HepG2 (cell line): Measurements from ENCODE around the gene POU2F2. TPM values are rescaled to one million over a fixed set of nuclear protein-coding genes. Genes with fewer than 3 reads are reported as not detected.

Experiments
- ATAC-seq: fragments of 200-7000 bp; cut with Tn5 transposase; 3 replicates; pipeline ENCODE4 v1.9.1; 2020; ENCODE audit warnings: mild to moderate bottlenecking, moderate library complexity
- BruUV-seq: library from RNA; stranded (reverse); fragments of 400-500 nt; replicated peaks from 2 replicates; lab custom pipeline; 2021; lab: Mats Ljungman, UMichigan
- CTCF ChIA-PET: fragments of 300-600 bp; formaldehyde crosslinking; extraction: SDS; loops from one replicate; lab custom pipeline; 2021; ENCODE audit warnings: low total read pairs, inconsistent platforms, low intra/inter-chr PET ratio; lab: Yijun Ruan, JAX
- POLR2A ChIA-PET: fragments of 350-600 bp; sonication (Branson Sonifier 250); formaldehyde crosslinking; loops from one replicate; lab custom pipeline; 2020; ENCODE audit warnings: antibody characterized with exemption, inconsistent platforms; lab: Yijun Ruan, JAX
- DNase-seq: peaks from one replicate; pipeline ENCODE4 v3.0.0-alpha.2; 2015; ENCODE audit warnings: low spot score
- FAIRE-seq: peaks from 3 replicates; lab custom pipeline; 2011; peaks lifted over from hg19 to GRCh38; lab: Jason Lieb, UNC
- H2AFZ ChIP-seq: one replicate; pipeline ENCODE4 v1.6.1; 2011; ENCODE audit warnings: low read length, inconsistent platforms
- H3K27ac ChIP-seq: fragments of 300-600 bp; 3 replicates; pipeline ENCODE4 v1.8.0; 2011; ENCODE audit warnings: mixed run types, mild to moderate bottlenecking, mixed read lengths, low read length, inconsistent platforms; ENCODE audit not compliant: insufficient read depth; ENCODE audit errors: extremely low read length
- H3K27me3 ChIP-seq, 2 experiments: fragments of 200-600 bp in 1 of 2; 2 replicates in 1 of 2; 3 replicates in 1 of 2; pipeline versions ENCODE4 v1.6.0 to v1.8.0; 2011; ENCODE audit warnings: low read length in 2 of 2, mild to moderate bottlenecking in 2 of 2, moderate library complexity in 2 of 2, inconsistent platforms in 1 of 2; ENCODE audit not compliant: insufficient read depth in 2 of 2, control insufficient read depth in 1 of 2
- H3K36me3 ChIP-seq, 2 experiments: fragments of 200-600 bp in 1 of 2; replicated peaks in 1 of 2; 2 replicates in 1 of 2; 3 replicates in 1 of 2; pipeline versions ENCODE4 v1.5.1 to v1.8.0; 2011; ENCODE audit warnings: low read length in 2 of 2, inconsistent platforms in 1 of 2; ENCODE audit not compliant: insufficient read depth in 2 of 2, control insufficient read depth in 1 of 2
- H3K4me1 ChIP-seq: 2 replicates; pipeline ENCODE4 v1.5.1; 2012; ENCODE audit warnings: low read length, inconsistent platforms; ENCODE audit not compliant: insufficient read depth
- H3K4me2 ChIP-seq: 2 replicates; pipeline ENCODE4 v1.6.0; 2011; ENCODE audit warnings: low read depth, low read length, inconsistent platforms
- H3K4me3 ChIP-seq, 3 experiments: fragments of 200-600 bp in 1 of 3; sonication (generic), shearing (Covaris generic) in 1 of 3; replicated peaks in 1 of 3; 2 replicates each; pipeline ENCODE4 v1.5.1; 2011 to 2016; ENCODE audit warnings: low read length in 3 of 3, inconsistent platforms in 2 of 3, low read depth in 2 of 3, mild to moderate bottlenecking in 2 of 3, control low read depth in 1 of 3, mixed read lengths in 1 of 3; ENCODE audit not compliant: insufficient read depth in 1 of 3
- H3K79me2 ChIP-seq: one replicate; pipeline ENCODE4 v1.6.1; 2011; ENCODE audit warnings: low read length, inconsistent platforms; ENCODE audit not compliant: insufficient read depth
- H3K9ac ChIP-seq: 2 replicates; pipeline ENCODE4 v1.6.0; 2011; ENCODE audit warnings: mild to moderate bottlenecking, low read depth, low read length, inconsistent platforms; ENCODE audit not compliant: insufficient read depth
- H3K9me3 ChIP-seq: 2 replicates; pipeline ENCODE4 v1.5.1; 2012; ENCODE audit warnings: mild to moderate bottlenecking, low read length
- H4K20me1 ChIP-seq: 2 replicates; pipeline ENCODE4 v1.6.0; 2011; ENCODE audit warnings: inconsistent platforms, mild to moderate bottlenecking, low read length, moderate library complexity; ENCODE audit not compliant: insufficient read depth
- BCLAF1 ChIP-seq: fragments of 450-650 bp; IDR thresholded peaks from 2 replicates; pipeline ENCODE4 v1.6.1; 2017; ENCODE audit warnings: mild to moderate bottlenecking
- CCAR2 ChIP-seq: fragments of 200-400 bp; formaldehyde crosslinking; optimal IDR thresholded peaks from 2 replicates; pipeline ENCODE3; 2018; ENCODE audit warnings: low read depth, mild to moderate bottlenecking, low read length, moderate library complexity
- EP300 ChIP-seq, 3 experiments: sonication (generic) in 1 of 3; formaldehyde crosslinking in 1 of 3; IDR thresholded peaks; 2 replicates each; pipeline versions ENCODE4 v1.5.1 to v1.6.1; 2011 to 2020; ENCODE audit warnings: low read depth in 2 of 3, low read length in 2 of 3, borderline replicate concordance in 1 of 3, improper control_type of control experiment in 1 of 3, mild to moderate bottlenecking in 1 of 3, missing genetic modification reagents in 1 of 3, moderate library complexity in 1 of 3
- EZH2 ChIP-seq: conservative IDR thresholded peaks from 2 replicates; pipeline ENCODE4 v1.6.1; 2012; ENCODE audit warnings: mild to moderate bottlenecking, low read depth, low read length, moderate library complexity
- FOXK2 ChIP-seq: fragments of 450-650 bp; IDR thresholded peaks from 2 replicates; pipeline ENCODE4 v1.6.1; 2016
- HNRNPK ChIP-seq: fragments of 200-400 bp; formaldehyde crosslinking; IDR thresholded peaks from 2 replicates; pipeline ENCODE4 v1.6.1; 2018; ENCODE audit warnings: low read length, low read depth, moderate library complexity, mild to moderate bottlenecking; ENCODE audit not compliant: poor library complexity, severe bottlenecking
- KDM5B ChIP-seq: sonication (generic); formaldehyde crosslinking; IDR thresholded peaks from 2 replicates; pipeline ENCODE4 v1.4.0; 2020; ENCODE audit warnings: missing genetic modification reagents, mild to moderate bottlenecking, borderline replicate concordance
- NCOA5 ChIP-seq: sonication (generic); formaldehyde crosslinking; IDR thresholded peaks from 2 replicates; pipeline ENCODE4 v1.4.0; 2020; ENCODE audit warnings: missing genetic modification reagents
- NFKBIZ ChIP-seq: IDR thresholded peaks from 2 replicates; pipeline ENCODE4 v1.6.1; 2018; ENCODE audit warnings: missing genetic modification reagents, missing compliant biosample characterization
- RAD21 ChIP-seq: fragments of 450-650 bp; formaldehyde crosslinking; IDR thresholded peaks from 2 replicates; pipeline ENCODE4 v1.5.0; 2020; ENCODE audit warnings: mild to moderate bottlenecking
- TEAD2 ChIP-seq: sonication (generic); formaldehyde crosslinking; IDR thresholded peaks from 2 replicates; pipeline ENCODE4 v1.9.0; 2021; ENCODE audit warnings: missing genetic modification reagents
- U2AF1 ChIP-seq: fragments of 200-400 bp; formaldehyde crosslinking; optimal IDR thresholded peaks from 2 replicates; pipeline ENCODE3; 2017; ENCODE audit warnings: mild to moderate bottlenecking, low read depth, low read length
- ZNF124 ChIP-seq: sonication (generic); formaldehyde crosslinking; IDR thresholded peaks from 2 replicates; pipeline ENCODE4 v1.4.0; 2020; ENCODE audit warnings: missing genetic modification reagents
- ZNF772 ChIP-seq: sonication (generic); formaldehyde crosslinking; IDR thresholded peaks from 2 replicates; pipeline ENCODE4 v1.5.0; 2020; ENCODE audit warnings: mild to moderate bottlenecking, missing genetic modification reagents
- ZNF776 ChIP-seq: sonication (generic); formaldehyde crosslinking; IDR thresholded peaks from 2 replicates; pipeline ENCODE4 v1.4.0; 2020; ENCODE audit warnings: mild to moderate bottlenecking, missing genetic modification reagents
- WGBS: methylation state at CpG from one replicate; pipeline ENCODE4 v1.1.6; 2017; ENCODE audit warnings: low lambda C conversion rate; 5-methylcytosine and 5-hydroxymethylcytosine counted together
- in situ Hi-C: cut with HindIII; loops from 2 replicates; pipeline ENCODE4 v1.10.0; 2017; ENCODE audit warnings: low pct_unique_long_range_greater_than_20kb; ENCODE audit not compliant: extremely low pct_ligation_motif_present
- intact Hi-C: fragments of 100-400 bp; cut with micrococcal nuclease; formaldehyde crosslinking; loops from one replicate; pipeline ENCODE4 v1.10.0; 2022; ENCODE audit not compliant: unreplicated experiment
- polyA plus RNA-seq, 8 experiments: library from polyadenylated mRNA; depleted of rRNA in 3 of 8; stranded (reverse) in 7 of 8; unstranded in 1 of 8; fragments of >200 nt; fragmentation: Illumina TruSeq in 4 of 8; extraction: Trizol in 4 of 8; gene quantifications; 2 replicates each; pipeline versions ENCODE4 v1.2.1 to v1.2.3, GENCODE V29; 2011 to 2016; ENCODE audit warnings: low read depth in 4 of 8, missing spikeins in 1 of 8, mixed read lengths in 1 of 8; ENCODE audit not compliant: insufficient read depth in 1 of 8
- total RNA-seq, 5 experiments: library from RNA; depleted of rRNA; stranded (reverse); fragments of >200 nt; fragmentation: Illumina TruSeq; extraction: Trizol; gene quantifications; 2 replicates each; pipeline ENCODE4 v1.2.3, GENCODE V29; 2016; ENCODE audit warnings: low read depth in 1 of 5
- TF ChIP-seq, protein P1 (sequence below): sonication (generic); formaldehyde crosslinking; IDR thresholded peaks from 2 replicates; pipeline ENCODE4 v1.4.0; 2020; ENCODE audit warnings: missing genetic modification reagents
- TF ChIP-seq, protein P2 (sequence below): sonication (generic); formaldehyde crosslinking; IDR thresholded peaks from 2 replicates; pipeline ENCODE4 v1.8.1; 2023; ENCODE audit warnings: mild to moderate bottlenecking, missing genetic modification reagents

The POU2F2 gene
- total and polyA plus RNA-seq, 2 of the 13 experiments (the other 11 are each of a cell fraction or from before 2014, with no cell fraction given) = 0.09 to 0.17 TPM

GRCh38 chr19:42176990-42177685 is 44.9 kb upstream of the POU2F2 start:
- DNase-seq (peak; percentile 9), FAIRE-seq (no peak), ATAC-seq (peak; percentile 93)
- ChIA-PET POLR2A (no interaction called here), CTCF (no interaction called here)
- WGBS = 16% methylated on average over 22 of the region's 66 CpGs
- Histone ChIP-seq H3K27ac (no peak overlapping the region), H3K36me3 (no peaks in the 10 kb centered on the region), H2AFZ (no peak overlapping the region), H4K20me1 (no peaks in the 10 kb centered on the region), H3K4me2 (no peak overlapping the region), H3K9me3 (no peaks in the 10 kb centered on the region), H3K4me1 (no peaks in the 10 kb centered on the region), H3K27me3 (peaks cover 4 to 61% of the 10 kb centered on the region in 2 experiments; a peak in 4 of 5 replicates), H3K4me3 (no peak overlapping the region), H3K79me2 (no peaks in the 10 kb centered on the region), H3K9ac (no peak overlapping the region)
- BruUV-seq = no TSS peak
- in situ Hi-C loops = no loop called here
- intact Hi-C loops = no loop called here
- TF ChIP-seq EZH2 (0 out of 2 replicates have a peak, but pooled peaks have one; percentile 43), EP300 (IDR thresholded peaks at IDR 0.05; ENCODE audit: low read depth in 2 of 2, low read length in 2 of 2) (no peak), EP300 (CRISPR knock-in tag; IDR thresholded peaks at IDR 0.05; ENCODE audit: borderline replicate concordance) (no peak), NFKBIZ (CRISPR knock-in tag) (no peak), KDM5B (CRISPR knock-in tag) (peak; percentile 42; the same call in 1 of the 2 replicates), TEAD2 (CRISPR knock-in tag) (no peak), CCAR2 (no peak), BCLAF1 (no peak), ZNF124 (CRISPR knock-in tag) (no peak), ZNF776 (CRISPR knock-in tag) (0 out of 2 replicates have a peak, but pooled peaks have one; percentile 40), HNRNPK (peak; percentile 84), RAD21 (0 out of 2 replicates have a peak, but pooled peaks have one; percentile 11), U2AF1 (no peak), ZNF772 (CRISPR knock-in tag) (no peak), FOXK2 (no peak), NCOA5 (no peak)
- TF ChIP-seq, protein P1, sequence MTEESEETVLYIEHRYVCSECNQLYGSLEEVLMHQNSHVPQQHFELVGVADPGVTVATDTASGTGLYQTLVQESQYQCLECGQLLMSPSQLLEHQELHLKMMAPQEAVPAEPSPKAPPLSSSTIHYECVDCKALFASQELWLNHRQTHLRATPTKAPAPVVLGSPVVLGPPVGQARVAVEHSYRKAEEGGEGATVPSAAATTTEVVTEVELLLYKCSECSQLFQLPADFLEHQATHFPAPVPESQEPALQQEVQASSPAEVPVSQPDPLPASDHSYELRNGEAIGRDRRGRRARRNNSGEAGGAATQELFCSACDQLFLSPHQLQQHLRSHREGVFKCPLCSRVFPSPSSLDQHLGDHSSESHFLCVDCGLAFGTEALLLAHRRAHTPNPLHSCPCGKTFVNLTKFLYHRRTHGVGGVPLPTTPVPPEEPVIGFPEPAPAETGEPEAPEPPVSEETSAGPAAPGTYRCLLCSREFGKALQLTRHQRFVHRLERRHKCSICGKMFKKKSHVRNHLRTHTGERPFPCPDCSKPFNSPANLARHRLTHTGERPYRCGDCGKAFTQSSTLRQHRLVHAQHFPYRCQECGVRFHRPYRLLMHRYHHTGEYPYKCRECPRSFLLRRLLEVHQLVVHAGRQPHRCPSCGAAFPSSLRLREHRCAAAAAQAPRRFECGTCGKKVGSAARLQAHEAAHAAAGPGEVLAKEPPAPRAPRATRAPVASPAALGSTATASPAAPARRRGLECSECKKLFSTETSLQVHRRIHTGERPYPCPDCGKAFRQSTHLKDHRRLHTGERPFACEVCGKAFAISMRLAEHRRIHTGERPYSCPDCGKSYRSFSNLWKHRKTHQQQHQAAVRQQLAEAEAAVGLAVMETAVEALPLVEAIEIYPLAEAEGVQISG (CRISPR knock-in tag) = 0 out of 2 replicates have a peak, but pooled peaks have one; percentile 17
- TF ChIP-seq, protein P2, sequence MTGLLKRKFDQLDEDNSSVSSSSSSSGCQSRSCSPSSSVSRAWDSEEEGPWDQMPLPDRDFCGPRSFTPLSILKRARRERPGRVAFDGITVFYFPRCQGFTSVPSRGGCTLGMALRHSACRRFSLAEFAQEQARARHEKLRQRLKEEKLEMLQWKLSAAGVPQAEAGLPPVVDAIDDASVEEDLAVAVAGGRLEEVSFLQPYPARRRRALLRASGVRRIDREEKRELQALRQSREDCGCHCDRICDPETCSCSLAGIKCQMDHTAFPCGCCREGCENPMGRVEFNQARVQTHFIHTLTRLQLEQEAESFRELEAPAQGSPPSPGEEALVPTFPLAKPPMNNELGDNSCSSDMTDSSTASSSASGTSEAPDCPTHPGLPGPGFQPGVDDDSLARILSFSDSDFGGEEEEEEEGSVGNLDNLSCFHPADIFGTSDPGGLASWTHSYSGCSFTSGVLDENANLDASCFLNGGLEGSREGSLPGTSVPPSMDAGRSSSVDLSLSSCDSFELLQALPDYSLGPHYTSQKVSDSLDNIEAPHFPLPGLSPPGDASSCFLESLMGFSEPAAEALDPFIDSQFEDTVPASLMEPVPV = no peak
